ENCODE data around the gene XRN2. TPM values are rescaled to one million over a fixed set of nuclear protein-coding genes. Genes with fewer than 3 reads are reported as not detected.

XRN2 gene
- total RNA-seq, 1 experiment from 2014 or later: 76.8 TPM

GRCh38 chr20:21326700-21327099 is 23.6 kb downstream of the XRN2 start:
- no peak overlapping the region for H3K9ac ChIP-seq (ENCODE audit: low read length)
- H3K4me2 ChIP-seq (ENCODE audit: low read length): no peak overlapping the region
- CTCF ChIA-PET: no interaction called here
- ATAC-seq: no peak
- peaks cover 13% of the 10 kb centered on the region for H3K4me1 ChIP-seq (ENCODE audit: insufficient read depth, low read length)
- peaks cover 71% of the 10 kb centered on the region for H4K20me1 ChIP-seq (ENCODE audit: low read length)
- no peak overlapping the region for H3K27ac ChIP-seq (ENCODE audit: low read length)
- no peak for TF ChIP-seq EZH2 (IDR thresholded peaks at IDR 0.05; ENCODE audit: low read length, unreplicated experiment)
- TF ChIP-seq EZH2phosphoT487 (IDR thresholded peaks at IDR 0.05; ENCODE audit: borderline replicate concordance, low read length): no peak
- TF ChIP-seq CTCF (conservative IDR thresholded peaks at IDR 0.05; ENCODE audit: low read depth, low read length): no peak
- H3K4me3 ChIP-seq (ENCODE audit: low read length): no peak overlapping the region
- no peaks in the 10 kb centered on the region for H3K27me3 ChIP-seq (ENCODE audit: low read length)
- H3K36me3 ChIP-seq (ENCODE audit: low read depth, low read length): peaks cover 34% of the 10 kb centered on the region
- no TSS peak for BruUV-seq (replicated peaks)
- H3K9me2 ChIP-seq (replicated peaks; ENCODE audit: low read length): no peaks in the 10 kb centered on the region
- no peak for DNase-seq
- peaks cover 80% of the 10 kb centered on the region for H3K79me2 ChIP-seq (ENCODE audit: low read length)
- no peak overlapping the region for H2AFZ ChIP-seq (ENCODE audit: low read length)
- no peaks in the 10 kb centered on the region for H3K9me3 ChIP-seq (ENCODE audit: low read length)
- POLR2A ChIA-PET (ENCODE audit: unreplicated experiment): no interaction called here
- intact Hi-C loops (cut with micrococcal nuclease): no loop called here
- H3F3A ChIP-seq (ENCODE audit: low read length, unreplicated experiment): no peaks in the 10 kb centered on the region

GRCh38 chr20:21336455-21337151 is 33.5 kb downstream of the XRN2 start:
- DNase-seq (no peak), ATAC-seq (no peak)
- peaks cover 5% of the 10 kb centered on the region; the same call in 1 of the 2 replicates for H3K79me2 ChIP-seq (ENCODE audit: low read length)

More at GRCh38 chr20:21336455-21337151, 33.5 kb downstream of the XRN2 start:
- Histone ChIP-seq H3K4me1 (ENCODE audit: insufficient read depth, low read length) (no peaks in the 10 kb centered on the region), H3K27me3 (ENCODE audit: low read length) (no peaks in the 10 kb centered on the region), H3F3A (ENCODE audit: low read length, unreplicated experiment) (no peaks in the 10 kb centered on the region), H4K20me1 (ENCODE audit: low read length) (peaks cover 13% of the 10 kb centered on the region; the same call in 1 of the 2 replicates), H3K9me2 (replicated peaks; ENCODE audit: low read length) (no peaks in the 10 kb centered on the region), H3K36me3 (ENCODE audit: low read depth, low read length) (peaks cover 84% of the 10 kb centered on the region), H3K9ac (ENCODE audit: low read length) (no peak overlapping the region), H2AFZ (ENCODE audit: low read length) (no peak overlapping the region), H3K9me3 (ENCODE audit: low read length) (no peaks in the 10 kb centered on the region), H3K4me2 (ENCODE audit: low read length) (no peak overlapping the region), H3K4me3 (ENCODE audit: low read length) (no peak overlapping the region), H3K27ac (ENCODE audit: low read length) (no peak overlapping the region)
- POLR2A ChIA-PET (ENCODE audit: unreplicated experiment): no interaction called here
- TF ChIP-seq CTCF (conservative IDR thresholded peaks at IDR 0.05; ENCODE audit: low read depth, low read length): no peak
- no peak for TF ChIP-seq EZH2phosphoT487 (IDR thresholded peaks at IDR 0.05; ENCODE audit: borderline replicate concordance, low read length)
- TF ChIP-seq EZH2 (IDR thresholded peaks at IDR 0.05; ENCODE audit: low read length, unreplicated experiment): no peak
- intact Hi-C loops (cut with micrococcal nuclease): no loop called here
- BruUV-seq (replicated peaks): no TSS peak
- CTCF ChIA-PET: no interaction called here

All from PC-3 (cell line).